Glomerular visceral epithelial cell (primary cell): ENCODE results near the gene ANKRD44.

Experiments
- DNase-seq: peaks from one replicate; pipeline ENCODE4 v3.0.0-alpha.2; 2016; ENCODE audit errors: extremely low spot score

ANKRD44 gene

GRCh38 chr2:197322143-197322542 is 11.6 kb upstream of the ANKRD44 start:
- no peak for DNase-seq

GRCh38 chr2:197315371-197315770 is 4.8 kb upstream of the ANKRD44 start:
- DNase-seq, result no peak

- no peak for DNase-seq
Measured at GRCh38 chr2:197312186-197312585, 1.6 kb upstream of the ANKRD44 start.

- DNase-seq, result no peak
Measured at GRCh38 chr2:197311421-197312033, 947 bp upstream of the ANKRD44 start.

- no peak for DNase-seq
Measured at GRCh38 chr2:197310987-197311420, 424 bp upstream of the ANKRD44 start.

- peak; percentile 37 for DNase-seq
Measured at GRCh38 chr2:197309691-197310231, 819 bp downstream of the ANKRD44 start.

- no peak for DNase-seq
Measured at GRCh38 chr2:197308996-197309690, 1.4 kb downstream of the ANKRD44 start.

- no peak for DNase-seq
Measured at GRCh38 chr2:197308585-197308984, 2.0 kb downstream of the ANKRD44 start.

GRCh38 chr2:197307933-197308521 is 2.6 kb downstream of the ANKRD44 start:
- no peak for DNase-seq

- DNase-seq, result no peak
Measured at GRCh38 chr2:197307236-197307932, 3.2 kb downstream of the ANKRD44 start.

GRCh38 chr2:197306696-197307040 is 3.9 kb downstream of the ANKRD44 start:
- DNase-seq, result no peak

GRCh38 chr2:197306024-197306695 is 4.4 kb downstream of the ANKRD44 start:
- DNase-seq, result no peak

GRCh38 chr2:197304556-197305011 is 6.0 kb downstream of the ANKRD44 start:
- DNase-seq, result no peak

- DNase-seq, result no peak
Measured at GRCh38 chr2:197300139-197300538, 10.4 kb downstream of the ANKRD44 start.

- DNase-seq, result no peak
Measured at GRCh38 chr2:197298609-197299008, 12.0 kb downstream of the ANKRD44 start.

GRCh38 chr2:197297772-197298318 is 12.7 kb downstream of the ANKRD44 start:
- no peak for DNase-seq

GRCh38 chr2:197297266-197297665 is 13.3 kb downstream of the ANKRD44 start:
- DNase-seq, result no peak

GRCh38 chr2:197296835-197297234 is 13.7 kb downstream of the ANKRD44 start:
- no peak for DNase-seq

- DNase-seq, result no peak
Measured at GRCh38 chr2:197294260-197294659, 16.3 kb downstream of the ANKRD44 start.

GRCh38 chr2:197293252-197294007 is 17.1 kb downstream of the ANKRD44 start:
- no peak for DNase-seq

- DNase-seq, result no peak
Measured at GRCh38 chr2:197292619-197293018, 18.0 kb downstream of the ANKRD44 start.
